ENCODE data around the gene FAM240A. TPM values are rescaled to one million over a fixed set of nuclear protein-coding genes. Genes with fewer than 3 reads are reported as not detected.
"Not testable (repeated sequence)": the region's sequence is repeated elsewhere in the genome, so short reads cannot be mapped to it uniquely, and the experiment has no call there.

FAM240A gene
- total RNA-seq (2014; rRNA removed; shearing (Covaris generic)) = not detected in 2 replicates
- not detected in 2 replicates for polyA plus RNA-seq (2015; cell fraction: cytosol; rRNA removed)
- not detected in 2 replicates for polyA plus RNA-seq (2015; cell fraction: nucleus; rRNA removed)

- no peak for DNase-seq (ENCODE audit: low read depth)
These were observed at the start of gene FAM240A for GRCh38 chr3:46612324-46612723. Gene FAM240A (plus strand): TSS chr3:46612525. CDS start chr3:46612684, 159 bp downstream.

- peak; percentile 28 for DNase-seq (ENCODE audit: low read depth)
These were observed 47.9 kb upstream of the FAM240A start for GRCh38 chr3:46564190-46565021.

GRCh38 chr3:46565077-46565476 is 47.2 kb upstream of the FAM240A start:
- DNase-seq (ENCODE audit: low read depth) = no peak

- no peak for DNase-seq (ENCODE audit: low read depth)
These were observed 46.7 kb upstream of the FAM240A start for GRCh38 chr3:46565607-46566039.

GRCh38 chr3:46566040-46566641 is 46.2 kb upstream of the FAM240A start, which contains the start of gene LRRC2:
Gene LRRC2 (minus strand): TSS chr3:46566302. CDS start chr3:46551591, 14,711 bp downstream.
- DNase-seq (ENCODE audit: low read depth) = no peak

- no peak for DNase-seq (ENCODE audit: low read depth)
These were observed 40.6 kb upstream of the FAM240A start for GRCh38 chr3:46571684-46572083.

GRCh38 chr3:46573701-46574100 is 38.6 kb upstream of the FAM240A start:
- no peak for DNase-seq (ENCODE audit: low read depth)

GRCh38 chr3:46574243-46574646 is 38.1 kb upstream of the FAM240A start:
- DNase-seq (ENCODE audit: low read depth) = no peak

- DNase-seq (ENCODE audit: low read depth) = no peak
These were observed 37.3 kb upstream of the FAM240A start for GRCh38 chr3:46574881-46575576.

GRCh38 chr3:46575577-46576222 is 36.6 kb upstream of the FAM240A start:
- no peak for DNase-seq (ENCODE audit: low read depth)

- no peak for DNase-seq (ENCODE audit: low read depth)
These were observed 35.9 kb upstream of the FAM240A start for GRCh38 chr3:46576386-46576785.

- no peak for DNase-seq (ENCODE audit: low read depth)
These were observed 35.4 kb upstream of the FAM240A start for GRCh38 chr3:46576879-46577278.

- not testable (repeated sequence) for DNase-seq (ENCODE audit: low read depth)
These were observed 34.6 kb upstream of the FAM240A start for GRCh38 chr3:46577580-46578249.

- peak; percentile 17 for DNase-seq (ENCODE audit: low read depth)
These were observed 33.2 kb upstream of the FAM240A start for GRCh38 chr3:46578973-46579755.

GRCh38 chr3:46579756-46580286 is 32.5 kb upstream of the FAM240A start:
- DNase-seq (ENCODE audit: low read depth) = no peak

GRCh38 chr3:46580675-46581074 is 31.6 kb upstream of the FAM240A start:
- no peak for DNase-seq (ENCODE audit: low read depth)

GRCh38 chr3:46584598-46585467 is 27.5 kb upstream of the FAM240A start:
- DNase-seq (ENCODE audit: low read depth) = no peak
